Skeletal muscle cell (primary cell): Measurements from ENCODE around the gene UNK.
"Not testable (repeated sequence)": the region's sequence is repeated elsewhere in the genome, so short reads cannot be mapped to it uniquely, and the experiment has no call there.

Source experiments
- DNase-seq: peaks from one replicate; pipeline ENCODE4 v3.0.0-alpha.2; 2010; ENCODE audit warnings: low read depth
- H3K4me3 ChIP-seq: 2 replicates; pipeline ENCODE4 v1.5.1; 2011; ENCODE audit warnings: low read depth, mild to moderate bottlenecking, control low read depth, low read length, moderate library complexity

UNK gene

DNA sequence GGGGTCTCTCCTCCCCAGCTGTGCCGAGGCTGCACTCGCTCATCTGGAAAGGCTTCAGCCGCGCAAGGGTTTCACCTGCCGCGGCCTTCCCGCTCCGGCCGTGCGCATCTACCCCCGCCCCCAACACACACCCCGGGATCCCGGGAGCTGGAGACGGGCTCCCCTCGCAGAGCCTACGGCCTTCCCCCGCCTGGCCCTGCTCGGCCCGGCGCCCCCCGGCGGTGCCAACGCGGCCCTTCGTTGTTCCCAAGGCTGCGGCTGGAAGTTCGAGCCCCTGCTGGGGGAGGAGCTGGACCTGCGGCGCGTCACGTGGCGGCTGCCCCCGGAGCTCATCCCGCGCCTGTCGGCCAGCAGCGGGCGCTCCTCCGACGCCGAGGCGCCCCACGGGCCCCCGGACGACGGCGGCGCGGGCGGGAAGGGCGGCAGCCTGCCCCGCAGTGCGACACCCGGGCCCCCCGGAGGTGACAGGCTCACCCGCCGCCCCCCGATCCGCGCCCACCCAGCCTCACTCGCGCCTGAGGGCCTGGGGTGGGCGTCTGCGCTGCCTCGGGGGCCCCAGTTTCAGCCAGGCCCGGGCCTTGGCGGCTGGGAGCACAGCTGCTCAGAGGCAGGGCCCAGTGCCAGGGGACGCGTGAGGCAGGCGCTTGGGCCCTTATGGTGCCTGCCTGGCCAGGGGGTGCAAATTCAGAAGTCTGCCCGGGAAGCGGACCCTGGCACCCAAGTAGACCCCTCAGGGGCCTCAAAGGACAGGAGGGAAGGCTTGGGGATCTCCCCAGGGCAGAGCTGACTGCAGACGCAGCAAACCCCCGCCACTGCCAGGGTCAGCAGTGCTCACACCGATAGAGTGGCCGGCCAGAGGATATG lies 30.9 kb upstream of the UNK start:
- H3K4me3 ChIP-seq: peak overlapping the region; percentile 48
- no peak for DNase-seq

DNA sequence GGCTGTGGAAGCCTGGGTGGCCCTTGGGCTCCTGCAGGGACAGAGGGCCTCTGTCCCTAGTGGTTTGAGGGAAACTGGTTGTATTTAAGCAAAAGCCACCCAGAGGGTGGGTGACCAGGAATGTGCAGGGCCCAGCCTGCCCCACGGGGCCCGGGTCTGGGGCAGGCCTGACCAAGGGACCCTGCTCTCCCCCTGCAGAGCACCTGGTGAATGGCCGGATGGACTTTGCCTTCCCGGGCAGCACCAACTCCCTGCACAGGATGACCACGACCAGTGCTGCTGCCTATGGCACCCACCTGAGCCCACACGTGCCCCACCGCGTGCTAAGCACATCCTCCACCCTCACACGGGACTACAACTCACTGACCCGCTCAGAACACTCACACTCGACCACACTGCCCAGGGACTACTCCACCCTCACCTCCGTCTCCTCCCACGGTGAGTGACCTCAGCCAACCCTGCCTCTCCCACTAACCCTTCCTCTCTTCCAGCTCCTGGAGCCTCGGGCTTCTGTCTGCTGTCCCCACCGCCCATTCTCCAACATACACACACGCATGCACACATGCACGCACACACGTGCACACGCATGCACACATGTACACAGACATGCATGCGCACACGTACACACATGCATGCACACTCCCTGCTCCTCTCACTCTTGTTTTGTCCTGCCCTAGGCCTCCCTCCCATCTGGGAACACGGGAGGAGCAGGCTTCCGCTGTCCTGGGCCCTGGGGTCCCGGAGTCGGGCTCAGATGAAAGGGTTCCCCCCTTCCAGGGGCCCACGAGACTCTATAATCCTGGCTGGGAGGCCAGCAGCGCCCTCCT lies 30.0 kb upstream of the UNK start:
- no peak for DNase-seq
- H3K4me3 ChIP-seq: no peak overlapping the region

DNA sequence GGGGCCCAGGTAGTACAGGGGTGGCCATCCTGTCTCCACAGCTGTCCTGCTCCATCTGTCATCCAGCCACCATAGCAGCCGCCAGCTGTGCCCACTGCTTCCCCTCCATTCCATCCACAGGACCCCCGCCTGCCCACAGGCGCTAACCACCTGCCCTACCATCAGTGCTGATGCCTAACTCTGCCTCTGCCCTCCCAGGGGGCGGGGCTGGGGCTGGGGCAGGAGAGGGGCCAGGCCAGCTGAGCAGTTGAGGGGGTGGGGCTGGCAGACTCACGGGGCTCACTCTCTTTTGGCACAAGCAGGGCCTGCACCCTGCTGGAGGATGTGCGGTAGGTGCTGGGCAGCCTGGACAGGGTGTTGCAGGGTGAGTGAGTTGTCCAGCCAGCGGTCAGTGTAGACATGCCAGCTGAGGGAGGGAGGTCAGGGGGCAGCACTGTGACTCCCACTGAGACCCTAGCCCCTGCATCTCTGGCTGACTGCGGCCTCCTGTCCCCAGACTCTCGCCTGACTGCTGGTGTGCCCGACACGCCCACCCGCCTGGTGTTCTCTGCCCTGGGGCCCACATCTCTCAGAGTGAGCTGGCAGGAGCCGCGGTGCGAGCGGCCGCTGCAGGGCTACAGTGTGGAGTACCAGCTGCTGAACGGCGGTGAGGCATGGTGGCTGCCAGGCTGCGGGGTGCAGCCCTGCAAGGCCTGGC lies 29.3 kb upstream of the UNK start:
- no peak overlapping the region for H3K4me3 ChIP-seq
- DNase-seq: no peak

DNA sequence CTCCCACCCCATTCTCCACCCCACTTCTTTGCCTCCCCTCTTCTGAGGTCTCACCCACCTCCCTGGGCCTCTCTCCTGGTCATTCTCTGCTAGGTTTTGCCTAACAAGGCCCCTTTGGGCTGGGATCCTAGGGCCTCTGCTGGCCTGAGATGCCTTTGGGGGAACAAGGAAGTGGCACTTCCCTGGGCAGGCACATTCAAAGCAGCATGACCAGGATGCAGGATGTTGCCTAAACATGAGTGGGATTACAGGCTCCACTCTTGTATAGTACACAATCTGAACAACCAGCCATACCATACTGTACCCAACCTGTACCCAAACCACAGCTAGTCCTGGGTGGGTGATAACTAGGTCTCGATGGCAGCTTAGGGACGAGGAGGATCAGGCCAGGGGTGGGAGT lies 28.6 kb upstream of the UNK start:
- no peak overlapping the region for H3K4me3 ChIP-seq
- no peak for DNase-seq

DNA sequence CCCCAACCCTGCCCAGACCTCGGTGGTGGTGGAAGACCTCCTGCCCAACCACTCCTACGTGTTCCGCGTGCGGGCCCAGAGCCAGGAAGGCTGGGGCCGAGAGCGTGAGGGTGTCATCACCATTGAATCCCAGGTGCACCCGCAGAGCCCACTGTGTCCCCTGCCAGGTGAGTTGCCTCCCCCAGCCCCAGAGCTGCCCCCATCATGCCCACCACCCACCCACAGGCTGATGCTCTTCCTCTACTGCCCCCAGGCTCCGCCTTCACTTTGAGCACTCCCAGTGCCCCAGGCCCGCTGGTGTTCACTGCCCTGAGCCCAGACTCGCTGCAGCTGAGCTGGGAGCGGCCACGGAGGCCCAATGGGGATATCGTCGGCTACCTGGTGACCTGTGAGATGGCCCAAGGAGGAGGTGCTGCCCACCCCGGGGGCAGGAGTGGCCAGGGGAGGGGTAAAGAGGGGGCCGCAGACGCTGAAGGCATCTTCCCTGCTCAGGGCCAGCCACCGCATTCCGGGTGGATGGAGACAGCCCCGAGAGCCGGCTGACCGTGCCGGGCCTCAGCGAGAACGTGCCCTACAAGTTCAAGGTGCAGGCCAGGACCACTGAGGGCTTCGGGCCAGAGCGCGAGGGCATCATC lies 28.0 kb upstream of the UNK start:
- DNase-seq: no peak
- no peak overlapping the region for H3K4me3 ChIP-seq

DNA sequence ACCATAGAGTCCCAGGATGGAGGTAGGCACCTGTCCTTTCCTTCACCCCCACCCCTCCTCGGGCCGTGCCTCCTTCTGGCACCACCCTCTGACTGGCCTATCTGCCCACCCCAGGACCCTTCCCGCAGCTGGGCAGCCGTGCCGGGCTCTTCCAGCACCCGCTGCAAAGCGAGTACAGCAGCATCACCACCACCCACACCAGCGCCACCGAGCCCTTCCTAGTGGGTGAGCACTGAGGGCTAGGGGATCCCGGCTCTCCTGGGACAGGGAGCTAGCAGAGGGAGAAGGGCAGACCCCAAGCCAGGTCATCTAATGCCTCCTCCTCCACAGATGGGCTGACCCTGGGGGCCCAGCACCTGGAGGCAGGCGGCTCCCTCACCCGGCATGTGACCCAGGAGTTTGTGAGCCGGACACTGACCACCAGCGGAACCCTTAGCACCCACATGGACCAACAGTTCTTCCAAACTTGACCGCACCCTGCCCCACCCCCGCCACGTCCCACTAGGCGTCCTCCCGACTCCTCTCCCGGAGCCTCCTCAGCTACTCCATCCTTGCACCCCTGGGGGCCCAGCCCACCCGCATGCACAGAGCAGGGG lies 27.4 kb upstream of the UNK start:
- no peak for DNase-seq
- no peak overlapping the region for H3K4me3 ChIP-seq

DNA sequence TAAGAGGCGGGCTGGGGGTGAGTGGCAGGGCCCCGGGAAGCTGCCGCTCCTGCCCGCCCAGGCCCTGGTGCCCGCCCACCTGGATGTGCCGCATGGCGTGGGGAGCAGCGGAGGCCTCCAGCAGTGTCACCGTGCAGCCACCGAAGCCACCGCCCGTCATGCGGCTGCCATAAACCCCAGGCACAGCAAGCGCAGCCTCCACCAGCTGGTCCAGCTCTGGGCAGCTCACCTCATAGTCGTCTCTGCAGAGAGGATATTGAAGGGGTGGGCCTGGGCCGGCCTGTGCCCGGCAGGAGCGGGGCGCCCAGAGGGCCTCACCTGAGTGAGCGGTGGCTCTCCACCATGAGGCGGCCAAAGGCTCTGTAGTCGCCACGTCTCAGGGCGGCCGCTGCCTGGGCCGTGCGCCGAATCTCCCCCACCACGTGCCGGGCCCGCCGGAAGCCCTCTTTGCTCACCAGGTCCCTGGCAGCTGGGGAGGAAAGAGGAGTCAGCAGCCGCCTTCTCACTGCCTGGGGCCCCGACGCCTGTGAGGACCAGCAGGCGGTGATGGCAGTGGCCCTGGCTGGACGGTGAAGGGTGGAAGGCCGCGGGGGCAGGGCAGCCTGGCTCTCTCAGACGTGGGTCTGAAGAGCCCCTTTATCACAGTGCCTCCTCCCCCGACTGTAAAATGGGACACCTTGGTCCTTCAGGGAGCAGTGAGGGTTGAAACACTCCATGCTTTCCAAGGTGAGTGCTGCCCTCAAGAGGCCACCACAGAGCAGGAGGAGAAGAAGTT lies 26.3 kb upstream of the UNK start:
- H3K4me3 ChIP-seq: no peak overlapping the region
- DNase-seq: no peak

DNA sequence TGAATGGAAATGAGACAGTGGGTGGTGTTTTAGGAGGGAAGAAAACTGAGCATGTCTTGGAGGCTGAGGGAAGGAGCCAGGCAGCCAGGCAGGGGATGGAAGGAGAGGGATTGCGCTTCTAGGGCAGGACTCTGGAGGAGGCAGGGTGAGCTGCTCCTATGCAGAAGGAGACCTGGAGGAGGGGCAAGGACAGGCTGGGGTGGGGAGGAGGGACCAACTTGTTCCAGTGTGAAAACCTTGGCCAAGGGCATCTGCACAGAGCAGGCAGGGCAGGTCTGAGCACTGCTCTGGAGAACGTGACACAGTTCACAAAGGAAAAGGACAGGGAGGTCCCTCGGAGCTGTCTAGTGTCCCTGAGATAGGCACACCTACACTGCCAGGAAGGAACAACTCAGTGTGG lies 25.1 kb upstream of the UNK start:
- DNase-seq: no peak
- H3K4me3 ChIP-seq: no peak overlapping the region

DNA sequence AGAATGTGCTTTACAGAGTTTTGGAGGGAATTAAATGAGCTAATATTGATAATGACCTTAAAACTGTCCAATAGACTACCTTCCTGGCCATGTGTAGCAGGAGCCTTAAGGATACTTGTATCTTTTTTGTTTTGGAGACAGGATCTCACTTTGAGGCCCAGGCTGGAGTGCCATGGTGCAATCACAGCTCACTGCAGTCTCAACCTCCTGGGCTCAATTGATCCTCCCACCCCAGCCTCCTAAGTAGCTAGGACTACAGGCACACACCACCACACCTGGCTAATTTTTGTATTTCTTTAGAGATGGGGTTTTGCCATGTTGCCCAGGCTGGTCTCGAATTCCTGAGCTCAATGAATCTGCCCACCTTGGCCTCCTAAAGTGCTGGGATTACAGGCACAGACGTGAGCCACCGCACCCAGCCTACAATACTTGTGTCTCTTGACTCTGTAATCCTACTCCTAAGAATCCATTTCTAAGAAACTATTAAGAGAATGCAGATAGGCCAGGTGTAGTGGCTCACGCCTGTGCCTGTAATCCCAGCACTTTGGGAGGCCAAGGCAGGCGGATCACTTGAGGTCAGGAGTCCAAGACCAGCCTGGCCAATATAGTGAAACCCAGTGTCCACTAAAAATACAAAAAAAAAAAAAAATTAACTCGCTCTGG lies 24.5 kb upstream of the UNK start:
- not testable (repeated sequence) for DNase-seq, H3K4me3 ChIP-seq

DNA sequence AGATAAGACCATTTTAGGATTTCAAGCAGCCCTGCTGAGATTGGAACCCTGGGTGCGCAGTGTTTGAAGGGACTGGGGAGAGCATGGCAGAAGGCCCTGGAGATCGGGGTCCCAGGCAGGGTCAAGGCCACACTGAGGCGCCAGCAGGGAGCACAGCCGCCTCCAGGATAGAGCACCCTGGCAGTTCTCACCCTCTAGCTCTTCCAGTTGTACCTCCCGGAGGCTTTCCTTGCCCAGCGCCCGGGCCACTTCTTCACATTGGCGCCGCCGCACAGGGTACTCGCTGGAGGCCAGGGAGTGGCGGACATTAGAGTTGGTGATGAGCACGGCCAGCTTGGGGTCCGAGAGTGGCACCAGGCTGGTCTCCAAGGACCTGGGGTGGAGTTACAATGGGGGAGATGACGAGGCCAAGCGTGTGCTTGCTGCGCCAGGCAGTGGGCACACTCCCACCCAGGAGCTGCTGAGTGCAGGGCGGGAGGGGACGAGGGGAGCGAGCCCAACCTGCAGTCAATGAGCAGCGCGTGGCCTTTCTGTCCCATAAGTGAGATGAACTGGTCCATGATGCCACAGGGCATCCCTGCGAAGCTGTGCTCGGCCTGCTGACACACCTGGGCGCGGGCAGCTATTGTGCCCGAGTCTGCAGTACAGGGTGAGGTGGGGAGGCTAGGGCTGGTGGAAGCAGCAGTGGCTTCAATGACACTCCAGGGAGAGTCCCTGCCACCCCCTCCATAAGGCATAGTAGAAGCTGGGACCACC lies 21.9 kb upstream of the UNK start:
- no peak overlapping the region for H3K4me3 ChIP-seq
- no peak for DNase-seq

DNA sequence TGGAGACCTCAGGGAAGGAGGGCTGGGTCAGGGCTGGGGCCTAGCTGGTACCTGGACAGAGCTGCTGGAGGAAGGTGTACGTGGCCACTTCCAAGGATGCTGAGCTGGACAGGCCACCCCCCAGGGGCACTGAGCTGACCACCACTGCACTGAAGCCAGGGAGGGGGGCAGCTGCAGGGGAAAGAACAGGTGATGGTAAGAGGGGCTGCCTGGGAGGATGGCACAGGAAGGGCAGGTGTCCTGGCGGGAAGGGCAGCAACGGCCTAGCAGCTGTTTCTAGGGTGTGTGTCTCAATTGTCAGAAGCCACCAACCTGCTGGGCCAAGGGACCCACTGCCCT lies 21.4 kb upstream of the UNK start:
- no peak overlapping the region for H3K4me3 ChIP-seq

DNA sequence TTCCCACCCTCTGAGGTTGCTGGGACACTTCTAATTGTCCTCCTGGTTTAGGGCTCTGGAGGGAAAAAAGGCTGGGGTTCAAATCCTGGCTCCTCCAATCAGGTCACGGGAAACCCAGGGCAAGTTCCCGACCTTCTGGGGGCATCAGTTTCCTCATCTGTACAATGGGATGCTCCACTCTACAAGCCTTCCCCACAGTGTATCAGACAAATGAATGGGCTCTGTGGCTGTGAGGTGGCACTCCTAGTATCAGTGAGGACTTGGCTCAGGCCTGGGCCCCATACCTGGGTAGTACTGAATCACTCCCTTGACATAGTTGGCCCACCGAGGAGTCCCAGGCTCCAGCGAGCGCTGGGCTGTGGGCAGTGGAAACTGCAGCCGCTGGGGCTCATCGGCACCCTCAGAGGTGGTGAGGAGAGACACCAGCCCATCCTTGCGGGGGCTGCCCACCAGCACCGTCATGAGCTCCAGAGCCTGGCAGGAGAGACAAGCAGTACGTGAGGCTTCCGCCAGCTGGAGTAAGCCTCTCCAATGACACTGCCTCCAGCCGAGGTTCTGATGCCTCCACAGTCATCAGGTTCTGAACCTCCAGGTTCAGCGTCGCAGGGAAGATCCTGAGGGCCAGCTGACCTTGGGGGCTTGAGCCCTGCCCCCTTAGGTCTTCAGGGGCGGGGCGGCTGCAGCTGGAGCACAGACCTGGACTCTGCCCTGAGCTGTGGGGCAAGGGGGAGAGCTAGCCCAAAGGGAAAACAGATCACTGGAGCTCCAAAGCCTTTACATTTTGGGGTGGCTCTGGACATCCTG lies 20.8 kb upstream of the UNK start:
- DNase-seq: no peak
- H3K4me3 ChIP-seq: peak overlapping the region; percentile 65

More for the DNA sequence above, 21.4 kb upstream of the UNK start:
- DNase-seq: no peak

DNA sequence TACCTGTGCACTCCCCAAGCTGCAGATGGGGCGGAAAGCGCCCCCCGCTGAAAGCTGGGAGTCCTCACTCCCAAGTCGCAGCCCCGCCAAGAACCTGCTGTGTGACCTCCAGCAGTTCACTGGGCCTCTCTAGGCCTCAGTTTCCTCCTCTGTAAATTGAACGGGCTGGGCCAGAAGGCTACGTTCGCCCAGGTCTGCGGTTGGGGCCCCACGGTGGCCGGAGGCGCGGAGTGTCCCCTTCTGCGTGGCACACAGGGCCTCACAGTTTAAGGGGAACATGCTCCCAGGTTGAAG lies 20.2 kb upstream of the UNK start:
- no peak for DNase-seq
- peak overlapping the region; percentile 65 for H3K4me3 ChIP-seq

DNA sequence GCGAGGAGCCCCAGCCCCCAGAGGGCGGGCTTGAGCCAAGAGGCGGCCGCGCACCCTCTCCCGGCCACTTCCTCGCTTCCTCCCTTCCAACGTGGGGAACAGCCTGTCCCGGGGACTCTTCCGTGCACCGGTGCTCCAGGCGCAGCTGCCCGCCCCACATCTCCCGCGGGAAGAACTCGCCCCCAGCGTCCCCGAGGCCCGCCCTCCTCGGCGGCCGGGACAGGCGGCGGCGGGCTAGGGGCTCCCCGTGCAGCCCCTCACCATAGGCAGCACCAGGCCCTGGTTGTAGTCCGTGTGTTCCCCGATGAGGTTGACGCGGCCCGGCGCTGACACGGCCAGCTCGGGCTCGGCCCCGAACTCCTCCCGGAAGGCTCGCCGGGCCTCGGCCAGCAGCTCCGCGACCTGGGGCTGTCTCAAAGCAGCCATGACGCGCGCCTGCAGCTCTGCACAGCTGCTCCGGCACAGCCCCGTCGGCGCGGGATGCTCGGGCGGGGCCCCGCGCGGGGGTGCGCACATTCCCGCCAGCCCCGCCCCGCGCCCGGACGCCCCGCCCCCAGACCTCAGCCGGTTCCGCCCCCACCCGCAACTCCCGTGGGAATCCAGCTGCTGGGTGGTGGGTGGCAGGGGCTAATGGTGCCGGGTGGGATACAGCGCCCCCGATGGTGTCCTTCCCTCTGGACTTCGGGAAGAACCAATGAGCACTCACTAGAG lies 19.7 kb upstream of the UNK start, which contains the start of gene GALK1:
Gene GALK1, minus strand, starts transcription at position 482 of the 711 bp plus-strand sequence. Its CDS starts 56 bp downstream, at position 426.
- no peak for DNase-seq
- peak within 1 kb of the TSS; percentile 65 for H3K4me3 ChIP-seq

DNA sequence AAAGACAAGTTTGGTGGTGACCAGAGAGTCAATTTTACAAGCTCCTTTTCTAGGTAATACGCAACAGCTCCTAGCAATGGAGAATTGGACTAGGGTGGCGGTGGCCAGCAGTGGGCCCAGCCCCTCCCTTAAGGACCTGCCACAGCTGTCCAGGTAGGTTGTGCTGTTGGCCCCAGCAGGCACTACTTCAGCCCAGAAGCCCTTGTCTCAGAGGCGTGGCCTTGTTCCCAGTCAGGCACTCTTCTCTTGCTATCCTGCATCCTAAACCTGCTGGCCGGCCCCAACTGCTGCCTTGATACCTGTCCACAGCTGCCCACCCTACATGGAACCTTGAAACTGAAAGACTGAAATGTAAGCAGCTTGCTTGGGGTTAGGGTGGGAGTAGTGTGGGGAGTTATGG lies 18.6 kb upstream of the UNK start:
- no peak for DNase-seq
- no peak overlapping the region for H3K4me3 ChIP-seq

DNA sequence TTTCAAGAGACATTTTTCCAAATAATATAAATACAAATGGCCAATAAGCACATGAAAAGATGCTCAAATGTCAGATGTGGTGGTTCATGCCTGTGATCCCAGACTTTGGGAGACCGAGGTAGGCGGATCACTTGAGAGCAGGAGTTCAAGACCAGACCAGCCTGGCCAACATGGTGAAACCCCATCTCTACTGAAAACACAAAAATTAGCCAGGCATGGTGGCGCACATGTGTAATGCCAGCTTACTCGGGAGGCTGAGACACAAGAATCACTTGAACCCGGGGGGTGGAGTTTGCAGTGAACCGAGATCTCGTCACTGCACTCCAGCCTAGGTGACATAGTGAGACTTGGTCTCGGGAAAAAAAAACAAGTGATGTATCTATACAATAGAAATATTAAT lies 16.7 kb upstream of the UNK start:
- DNase-seq: no peak
- H3K4me3 ChIP-seq: no peak overlapping the region
